ENCODE measurements around the gene LYZL6. TPM values are rescaled to one million over a fixed set of nuclear protein-coding genes. Genes with fewer than 3 reads are reported as not detected.

LYZL6 gene
- not detected in 5 replicates for total RNA-seq (2022; extraction: Qiagen RNA extraction)

GRCh38 chr17:35943537-35943936, at the start of gene LYZL6:
LYZL6 (minus strand) TSS chr17:35943713; CDS start chr17:35939356, 4,357 bp downstream.

GRCh38 chr17:35986643-35987042, 43.1 kb upstream of the LYZL6 start, which contains the start of gene CCL14:
CCL14 (minus strand) TSS chr17:35986729; CDS start chr17:35986649, 80 bp downstream.

GRCh38 chr17:35981246-35981645, 37.7 kb upstream of the LYZL6 start, which contains the start of gene CCL16:
CCL16 (minus strand) TSS chr17:35981497; CDS start chr17:35981420, 77 bp downstream.

GRCh38 chr17:35930211-35931065, 13.1 kb downstream of the LYZL6 start, which contains the start of gene RDM1:
RDM1 (minus strand) TSS chr17:35930773; CDS start chr17:35930727, 46 bp downstream.

Other genes starting within 250 kb of the LYZL6 start
- 0.07 to 0.14 TPM (median 0.13 TPM) in 5 replicates for gene RASL10B, start 212.1 kb downstream of the LYZL6 start, total RNA-seq (2022; extraction: Qiagen RNA extraction)
- 0.04 to 0.08 TPM (median 0.08 TPM) in 5 replicates for gene GAS2L2, start 190.5 kb downstream of the LYZL6 start, total RNA-seq (2022; extraction: Qiagen RNA extraction)
- gene C17orf50, start 182.8 kb downstream of the LYZL6 start, total RNA-seq (2022; extraction: Qiagen RNA extraction) = 0.21 to 0.59 TPM (median 0.34 TPM) in 4 of 5 replicates, not detected in the other
- gene MMP28, start 148.1 kb downstream of the LYZL6 start, total RNA-seq (2022; extraction: Qiagen RNA extraction) = 4.5 to 8.7 TPM (median 7.5 TPM) in 5 replicates
- 197 to 220 TPM (median 203 TPM) in 5 replicates for gene TAF15, start 134.2 kb downstream of the LYZL6 start, total RNA-seq (2022; extraction: Qiagen RNA extraction)
- not detected in 5 replicates for gene HEATR9, start 74.8 kb downstream of the LYZL6 start, total RNA-seq (2022; extraction: Qiagen RNA extraction)
- gene CCL5, start 63.4 kb downstream of the LYZL6 start, total RNA-seq (2022; extraction: Qiagen RNA extraction) = 1.1 to 1.5 TPM (median 1.2 TPM) in 5 replicates
- gene RDM1, start 12.9 kb downstream of the LYZL6 start, total RNA-seq (2022; extraction: Qiagen RNA extraction) = 2.7 to 3.9 TPM (median 3.1 TPM) in 5 replicates
- gene CCL16, start 37.8 kb upstream of the LYZL6 start, total RNA-seq (2022; extraction: Qiagen RNA extraction) = not detected in 5 replicates
- gene CCL14, start 43.0 kb upstream of the LYZL6 start, total RNA-seq (2022; extraction: Qiagen RNA extraction) = not detected in 5 replicates
- not detected in 5 replicates for gene CCL15, start 57.8 kb upstream of the LYZL6 start, total RNA-seq (2022; extraction: Qiagen RNA extraction)
- not detected in 5 replicates for gene CCL23, start 74.3 kb upstream of the LYZL6 start, total RNA-seq (2022; extraction: Qiagen RNA extraction)
- 0.21 TPM in 1 of 5 replicates, not detected in the others for gene CCL18, start 120.6 kb upstream of the LYZL6 start, total RNA-seq (2022; extraction: Qiagen RNA extraction)
- not detected in 5 replicates for gene CCL3, start 146.4 kb upstream of the LYZL6 start, total RNA-seq (2022; extraction: Qiagen RNA extraction)
- not detected in 5 replicates for gene CCL4, start 160.1 kb upstream of the LYZL6 start, total RNA-seq (2022; extraction: Qiagen RNA extraction)
- 2.1 to 3.7 TPM (median 2.6 TPM) in 5 replicates for gene TBC1D3B, start 232.9 kb upstream of the LYZL6 start, total RNA-seq (2022; extraction: Qiagen RNA extraction)

Data from A549 treated with Mapracorat at 1 μM for 4 hours (cell line).